Ishikawa (cell line): ENCODE data around the gene NHS.

Experiments
- CEBPB ChIP-seq: IDR thresholded peaks from 2 replicates; pipeline ENCODE4 v1.6.1; 2012
- CREB1 ChIP-seq: IDR thresholded peaks from 2 replicates; pipeline ENCODE4 v1.6.1; 2012; ENCODE audit warnings: low read depth
- EGR1 ChIP-seq: IDR thresholded peaks from 2 replicates; pipeline ENCODE4 v1.6.1; 2012
- EP300 ChIP-seq: IDR thresholded peaks from 2 replicates; pipeline ENCODE4 v1.6.1; 2012; ENCODE audit warnings: borderline replicate concordance
- FOXM1 ChIP-seq: IDR thresholded peaks from 2 replicates; pipeline ENCODE4 v1.6.1; 2012; ENCODE audit warnings: low read depth, borderline replicate concordance
- MAX ChIP-seq: IDR thresholded peaks from 2 replicates; pipeline ENCODE4 v1.6.1; 2012
- NFIC ChIP-seq: IDR thresholded peaks from 2 replicates; pipeline ENCODE4 v1.6.1; 2012
- RAD21 ChIP-seq: IDR thresholded peaks from 2 replicates; pipeline ENCODE4 v1.6.1; 2012; ENCODE audit warnings: low read depth
- TAF1 ChIP-seq: IDR thresholded peaks from 2 replicates; pipeline ENCODE4 v1.6.1; 2012; ENCODE audit warnings: low read depth, mild to moderate bottlenecking
- TCF12 ChIP-seq: IDR thresholded peaks from 2 replicates; pipeline ENCODE4 v1.6.1; 2012; ENCODE audit warnings: low read depth
- TEAD4 ChIP-seq: IDR thresholded peaks from 2 replicates; pipeline ENCODE4 v1.6.1; 2012
- YY1 ChIP-seq: IDR thresholded peaks from 2 replicates; pipeline ENCODE4 v1.6.1; 2012; ENCODE audit warnings: low read depth
- ZBTB7A ChIP-seq: IDR thresholded peaks from 2 replicates; pipeline ENCODE4 v1.6.1; 2012; ENCODE audit warnings: low read depth
- TF ChIP-seq, protein P1 (sequence below): IDR thresholded peaks from 2 replicates; pipeline ENCODE4 v1.6.1; 2012
- TF ChIP-seq, protein P2 (sequence below): IDR thresholded peaks from 2 replicates; pipeline ENCODE4 v1.6.1; 2012; ENCODE audit warnings: low read depth, mild to moderate bottlenecking

The NHS gene

GRCh38 chrX:17414027-17414658, 39.1 kb downstream of the NHS start:
- TF ChIP-seq EP300: no peak
- TF ChIP-seq TCF12: no peak
- no peak for TF ChIP-seq CEBPB
- no peak for TF ChIP-seq CREB1
- TF ChIP-seq, protein P1, sequence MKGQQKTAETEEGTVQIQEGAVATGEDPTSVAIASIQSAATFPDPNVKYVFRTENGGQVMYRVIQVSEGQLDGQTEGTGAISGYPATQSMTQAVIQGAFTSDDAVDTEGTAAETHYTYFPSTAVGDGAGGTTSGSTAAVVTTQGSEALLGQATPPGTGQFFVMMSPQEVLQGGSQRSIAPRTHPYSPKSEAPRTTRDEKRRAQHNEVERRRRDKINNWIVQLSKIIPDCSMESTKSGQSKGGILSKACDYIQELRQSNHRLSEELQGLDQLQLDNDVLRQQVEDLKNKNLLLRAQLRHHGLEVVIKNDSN: no peak
- TF ChIP-seq EGR1: no peak
- no peak for TF ChIP-seq TEAD4
- no peak for TF ChIP-seq FOXM1
- no peak for TF ChIP-seq RAD21
- TF ChIP-seq NFIC: no peak
- no peak for TF ChIP-seq YY1
- TF ChIP-seq, protein P2, sequence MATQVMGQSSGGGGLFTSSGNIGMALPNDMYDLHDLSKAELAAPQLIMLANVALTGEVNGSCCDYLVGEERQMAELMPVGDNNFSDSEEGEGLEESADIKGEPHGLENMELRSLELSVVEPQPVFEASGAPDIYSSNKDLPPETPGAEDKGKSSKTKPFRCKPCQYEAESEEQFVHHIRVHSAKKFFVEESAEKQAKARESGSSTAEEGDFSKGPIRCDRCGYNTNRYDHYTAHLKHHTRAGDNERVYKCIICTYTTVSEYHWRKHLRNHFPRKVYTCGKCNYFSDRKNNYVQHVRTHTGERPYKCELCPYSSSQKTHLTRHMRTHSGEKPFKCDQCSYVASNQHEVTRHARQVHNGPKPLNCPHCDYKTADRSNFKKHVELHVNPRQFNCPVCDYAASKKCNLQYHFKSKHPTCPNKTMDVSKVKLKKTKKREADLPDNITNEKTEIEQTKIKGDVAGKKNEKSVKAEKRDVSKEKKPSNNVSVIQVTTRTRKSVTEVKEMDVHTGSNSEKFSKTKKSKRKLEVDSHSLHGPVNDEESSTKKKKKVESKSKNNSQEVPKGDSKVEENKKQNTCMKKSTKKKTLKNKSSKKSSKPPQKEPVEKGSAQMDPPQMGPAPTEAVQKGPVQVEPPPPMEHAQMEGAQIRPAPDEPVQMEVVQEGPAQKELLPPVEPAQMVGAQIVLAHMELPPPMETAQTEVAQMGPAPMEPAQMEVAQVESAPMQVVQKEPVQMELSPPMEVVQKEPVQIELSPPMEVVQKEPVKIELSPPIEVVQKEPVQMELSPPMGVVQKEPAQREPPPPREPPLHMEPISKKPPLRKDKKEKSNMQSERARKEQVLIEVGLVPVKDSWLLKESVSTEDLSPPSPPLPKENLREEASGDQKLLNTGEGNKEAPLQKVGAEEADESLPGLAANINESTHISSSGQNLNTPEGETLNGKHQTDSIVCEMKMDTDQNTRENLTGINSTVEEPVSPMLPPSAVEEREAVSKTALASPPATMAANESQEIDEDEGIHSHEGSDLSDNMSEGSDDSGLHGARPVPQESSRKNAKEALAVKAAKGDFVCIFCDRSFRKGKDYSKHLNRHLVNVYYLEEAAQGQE: no peak
- no peak for TF ChIP-seq ZBTB7A
- no peak for TF ChIP-seq TAF1
- TF ChIP-seq MAX: no peak

- TF ChIP-seq YY1 (no peak), TEAD4 (no peak), FOXM1 (no peak), RAD21 (no peak), CREB1 (no peak), TCF12 (no peak), EGR1 (no peak), MAX (no peak), EP300 (no peak), TAF1 (no peak), ZBTB7A (no peak)
- TF ChIP-seq, protein P2: no peak
- TF ChIP-seq, protein P1: no peak
These were observed 39.8 kb downstream of the NHS start for GRCh38 chrX:17414839-17415238.

DNA sequence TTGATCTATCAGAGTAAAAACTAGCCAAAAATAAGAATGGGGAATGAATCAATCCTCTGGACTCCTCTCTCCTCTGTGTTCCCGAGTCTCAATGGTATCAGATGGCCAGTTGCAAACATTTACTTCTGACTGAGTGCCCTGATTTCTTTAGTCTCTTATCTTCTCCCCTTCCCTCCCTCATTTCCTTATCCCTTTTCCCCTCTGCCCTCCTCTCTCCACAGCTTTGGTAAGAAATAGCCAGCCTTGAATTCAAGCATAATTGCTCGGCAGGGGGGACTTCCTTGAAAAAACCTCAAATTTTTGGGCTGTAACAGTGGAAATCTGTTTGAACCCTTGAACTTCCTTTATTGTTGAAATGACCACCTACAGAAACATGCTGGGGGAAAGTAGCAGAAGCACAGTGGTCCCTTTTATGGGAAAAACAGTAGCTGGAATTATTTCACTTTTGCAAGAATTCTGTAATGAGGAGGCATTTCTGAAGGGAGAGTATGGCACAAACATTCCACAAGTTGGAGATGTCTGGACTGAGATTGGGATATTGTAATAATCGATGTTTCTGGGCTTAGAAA, 40.3 kb downstream of the NHS start:
- TF ChIP-seq YY1 (no peak), CREB1 (no peak), NFIC (no peak), TEAD4 (no peak), MAX (no peak), TAF1 (no peak), EP300 (no peak), CEBPB (no peak), TCF12 (no peak), EGR1 (no peak), RAD21 (no peak), FOXM1 (no peak)
- TF ChIP-seq, protein P1: no peak
- TF ChIP-seq, protein P2: no peak

DNA sequence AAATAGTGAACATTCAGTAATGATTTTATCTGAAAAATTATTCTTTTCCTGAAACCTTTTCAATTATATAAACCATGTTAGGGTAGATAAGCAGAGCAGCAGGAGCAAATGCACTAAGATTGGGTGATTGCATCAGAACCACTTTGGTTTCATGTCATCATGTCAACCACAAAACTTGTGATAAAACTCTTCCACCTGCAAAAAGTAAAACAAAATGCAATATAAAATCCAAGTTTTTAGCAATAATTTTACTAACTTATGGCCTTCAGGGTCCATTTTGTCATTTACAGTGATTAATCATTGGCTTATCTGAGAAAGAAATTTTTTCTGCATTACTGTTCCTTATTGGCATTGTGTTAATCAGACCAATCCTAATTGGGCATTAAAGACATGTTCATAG, 42.4 kb downstream of the NHS start:
- no peak for TF ChIP-seq MAX
- TF ChIP-seq TAF1: no peak
- no peak for TF ChIP-seq ZBTB7A
- TF ChIP-seq NFIC: no peak
- TF ChIP-seq RAD21: no peak
- TF ChIP-seq, protein P2: no peak
- TF ChIP-seq EP300: no peak
- TF ChIP-seq, protein P1: no peak
- TF ChIP-seq CREB1: no peak
- TF ChIP-seq CEBPB: no peak
